ENCODE data around the gene TLCD4.

- no peak for TF ChIP-seq CTCF (IDR thresholded peaks at IDR 0.05)
- no peak for TF ChIP-seq TEAD4 (CRISPR knock-in tag; IDR thresholded peaks at IDR 0.05)
- no peak for TF ChIP-seq PREB (CRISPR knock-in tag; IDR thresholded peaks at IDR 0.05; ENCODE audit: borderline replicate concordance)
- TF ChIP-seq E2F5 (CRISPR knock-in tag; IDR thresholded peaks at IDR 0.05): no peak
- no peak for TF ChIP-seq JUN (CRISPR knock-in tag; IDR thresholded peaks at IDR 0.05)
- no peak for TF ChIP-seq CREM (CRISPR knock-in tag; IDR thresholded peaks at IDR 0.05)
These were observed 10.2 kb downstream of the TLCD4 start for GRCh38 chr1:95127380-95127779.
